DMS53 treated with DMSO at 0.1 percent for 48 hours (cell line): ENCODE data around the gene FAAH.
A peak's percentile ranks its signal among the peaks of the same experiment; 100 is the strongest.

Experiments
- DNase-seq: peaks from one replicate; lab custom pipeline; 2025; ENCODE audit not compliant: unreplicated experiment; lab: John Stamatoyannopoulos, UW

FAAH gene

GRCh38 chr1:46421739-46422138 is 27.6 kb downstream of the FAAH start:
- DNase-seq = no peak

GRCh38 chr1:46422261-46422871 is 28.2 kb downstream of the FAAH start:
- no peak for DNase-seq

- no peak for DNase-seq
Observed at GRCh38 chr1:46423574-46424240, 29.6 kb downstream of the FAAH start.

- no peak for DNase-seq
Observed at GRCh38 chr1:46424730-46425129, 30.6 kb downstream of the FAAH start.

- DNase-seq = no peak
Observed at GRCh38 chr1:46425726-46426125, 31.6 kb downstream of the FAAH start.

GRCh38 chr1:46427541-46427940 is 33.4 kb downstream of the FAAH start:
- DNase-seq = no peak

- DNase-seq = no peak
Observed at GRCh38 chr1:46429436-46429835, 35.3 kb downstream of the FAAH start.

- no peak for DNase-seq
Observed at GRCh38 chr1:46431695-46432094, 37.6 kb downstream of the FAAH start.

GRCh38 chr1:46432781-46433327 is 38.7 kb downstream of the FAAH start:
- DNase-seq = no peak

- no peak for DNase-seq
Observed at GRCh38 chr1:46434358-46434757, 40.2 kb downstream of the FAAH start.

- no peak for DNase-seq
Observed at GRCh38 chr1:46436844-46437243, 42.7 kb downstream of the FAAH start.

GRCh38 chr1:46437723-46438122 is 43.6 kb downstream of the FAAH start:
- DNase-seq = no peak

- DNase-seq = no peak
Observed at GRCh38 chr1:46438346-46438745, 44.2 kb downstream of the FAAH start.

GRCh38 chr1:46440478-46440877 is 46.4 kb downstream of the FAAH start:
- DNase-seq = no peak

GRCh38 chr1:46442317-46443161 is 48.4 kb downstream of the FAAH start:
- DNase-seq = peak; percentile 94

- DNase-seq = peak; percentile 25
Observed at GRCh38 chr1:46444466-46444865, 50.3 kb downstream of the FAAH start.

GRCh38 chr1:46445773-46446256 is 51.7 kb downstream of the FAAH start:
- no peak for DNase-seq

GRCh38 chr1:46446646-46447498 is 52.8 kb downstream of the FAAH start:
- peak; percentile 95 for DNase-seq

GRCh38 chr1:46447499-46448108 is 53.5 kb downstream of the FAAH start:
- DNase-seq = no peak
